Inflammatory macrophage treated with lipopolysaccharide for 1 hour (primary cell): ENCODE results near the gene ALDOC.
"Not testable (repeated sequence)": the region's sequence is repeated elsewhere in the genome, so short reads cannot be mapped to it uniquely, and the experiment has no call there.

Experiments used
- DNase-seq, 2 donors: peaks; one replicate each; pipeline ENCODE4 v3.0.0-alpha.2; 2020 to 2022

The ALDOC gene

DNA sequence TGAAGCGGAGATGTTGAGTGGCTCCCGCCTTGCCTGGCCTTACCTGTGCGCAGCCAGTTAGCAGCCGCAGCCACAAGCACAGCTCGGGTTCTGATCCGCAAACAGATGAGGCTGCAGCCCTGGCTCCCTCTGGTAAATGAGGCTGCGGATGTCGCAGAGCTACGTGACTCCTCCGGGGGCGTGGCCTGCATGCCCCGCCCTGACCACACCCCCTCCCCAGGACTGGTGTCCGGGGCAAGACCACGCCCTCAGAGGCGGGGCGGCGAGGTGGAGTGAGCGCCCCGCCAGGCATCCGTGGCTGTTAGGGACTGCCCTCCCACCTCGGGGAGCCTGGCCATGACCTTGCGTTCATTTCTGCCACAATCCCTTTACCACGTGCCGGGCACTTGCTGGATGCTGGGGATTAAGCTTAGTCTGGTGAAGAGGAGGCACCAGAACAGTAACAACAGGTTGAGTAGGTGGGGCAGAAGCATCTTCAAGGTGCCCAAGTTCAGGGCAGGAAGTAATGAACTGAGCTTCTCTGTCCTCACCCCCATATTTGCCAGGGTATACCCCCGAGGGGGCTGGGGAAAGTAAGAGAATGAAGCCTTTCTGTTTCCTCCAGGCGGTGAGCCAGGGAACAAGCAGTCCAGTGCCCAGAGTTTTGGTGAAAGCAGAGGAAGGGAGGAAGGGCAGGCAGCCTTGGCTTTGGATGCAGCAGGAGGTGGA, at the start of gene ALDOC:
Gene ALDOC (minus strand): TSS at position 138 of the 708 bp plus-strand sequence. CDS start 1,363 bp downstream, outside the sequence.
- DNase-seq = peak; percentile 93 to 98

DNA sequence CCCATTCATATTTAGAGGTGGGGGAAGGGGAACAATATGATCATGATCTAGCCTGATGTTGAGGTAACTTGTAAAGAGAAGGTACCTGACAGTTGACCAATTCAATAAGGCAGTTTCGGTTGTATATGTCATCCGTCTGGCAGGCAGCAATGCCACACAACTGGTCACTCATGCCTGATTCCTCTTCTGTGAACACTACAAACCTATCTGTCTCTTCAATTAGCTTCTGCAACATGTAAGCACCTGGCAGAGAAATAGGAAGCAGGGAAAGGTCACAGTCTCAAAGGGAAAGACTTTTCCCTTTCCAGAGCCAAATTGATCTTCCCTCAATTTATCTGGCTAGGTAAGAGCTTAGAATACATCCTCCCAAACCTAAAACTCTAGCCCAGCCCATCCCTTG, 47.5 kb upstream of the ALDOC start:
- no peak for DNase-seq

DNA sequence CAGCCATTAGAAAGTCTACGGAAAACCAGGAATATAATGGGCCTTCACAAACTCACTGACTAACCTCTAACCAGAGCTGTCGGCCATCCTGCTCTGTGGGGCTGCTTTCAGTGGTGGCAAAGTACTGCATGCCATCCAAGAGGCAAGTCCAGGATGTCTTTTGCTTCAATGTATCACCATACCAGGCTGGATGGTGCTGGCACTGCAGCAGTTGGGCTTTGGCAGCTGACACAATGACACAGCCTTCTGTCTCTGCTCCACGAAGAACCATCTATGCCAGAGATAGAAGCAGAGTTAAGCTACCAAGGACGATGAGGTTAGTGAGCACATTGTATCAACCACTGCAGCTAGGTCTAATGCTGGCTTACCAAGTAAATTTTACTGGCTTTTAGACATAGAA, 47.0 kb upstream of the ALDOC start:
- no peak for DNase-seq

DNA sequence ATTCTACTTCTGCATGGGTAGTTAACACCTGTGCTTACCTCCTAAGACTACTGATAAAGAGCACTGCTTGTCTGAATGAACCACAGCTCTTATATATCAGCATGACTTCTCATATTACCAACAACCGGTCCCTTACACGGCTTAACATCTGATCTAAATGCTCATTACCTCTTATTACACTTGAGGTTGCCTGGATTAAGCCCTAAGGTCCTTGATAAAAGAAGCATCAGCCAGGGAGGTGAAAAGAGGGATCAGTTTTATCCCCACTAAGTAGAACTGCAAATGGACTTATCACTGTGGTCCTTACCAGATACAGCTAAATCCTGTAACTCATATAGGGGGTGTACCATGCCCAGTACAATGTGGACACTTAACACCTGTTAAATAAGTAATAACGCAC, 45.5 kb upstream of the ALDOC start:
- no peak for DNase-seq

DNA sequence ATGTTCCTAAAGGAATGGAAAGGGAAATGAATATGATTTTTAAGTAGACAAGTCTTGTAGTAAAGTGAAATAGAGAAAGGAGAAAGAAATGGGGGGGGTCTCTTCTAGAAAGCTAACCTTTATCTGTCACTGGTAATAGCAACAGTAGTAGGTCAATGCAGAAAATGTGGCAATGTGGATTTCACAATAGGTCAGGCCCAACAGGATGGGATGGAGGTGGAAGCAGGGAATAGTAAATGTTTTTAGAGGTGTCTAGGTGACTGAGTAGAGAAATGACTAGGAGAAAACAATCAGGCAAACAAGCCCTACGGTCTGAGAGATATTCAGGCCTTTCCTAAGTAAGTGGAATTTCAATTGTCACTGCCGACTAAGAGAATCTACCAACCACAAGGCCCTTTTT, 43.3 kb upstream of the ALDOC start:
- no peak for DNase-seq

DNA sequence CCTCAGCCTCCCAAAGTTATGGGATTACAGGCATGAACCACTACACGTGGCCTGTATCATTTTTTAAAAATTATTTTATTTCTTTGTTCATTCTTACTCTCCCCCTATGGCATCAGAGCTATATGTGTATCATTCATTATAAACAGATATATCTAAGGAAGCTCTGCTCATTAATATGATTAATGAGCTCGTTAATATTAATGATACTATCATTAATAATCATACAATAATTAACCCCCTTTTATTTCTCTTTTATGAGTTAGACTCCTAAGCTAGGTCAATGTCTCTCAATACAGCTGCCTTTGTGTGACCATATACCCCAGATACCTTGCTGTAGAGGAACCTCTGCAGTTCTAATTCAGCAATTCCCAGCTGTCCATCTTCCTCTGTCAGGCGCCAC, 41.8 kb upstream of the ALDOC start:
- DNase-seq = no peak

DNA sequence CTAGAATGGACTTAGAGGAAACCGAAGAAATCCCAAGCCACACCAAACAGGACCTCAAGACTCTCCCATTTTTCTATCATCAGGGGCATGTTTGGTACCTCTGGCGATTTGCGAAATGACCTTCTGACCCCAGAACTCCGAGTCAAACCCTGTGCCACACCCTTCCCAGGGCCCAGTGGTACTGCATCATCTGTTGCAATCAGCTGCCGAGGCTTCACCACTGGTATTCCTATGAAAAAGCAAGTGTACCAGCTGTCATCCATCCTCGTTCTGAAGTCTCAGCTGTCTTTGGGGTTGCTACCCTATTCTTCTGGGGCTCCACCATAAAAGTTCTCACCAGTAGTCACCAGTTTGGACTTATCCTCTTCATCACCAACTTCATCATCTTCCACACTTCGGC, 39.6 kb upstream of the ALDOC start:
- DNase-seq = no peak

DNA sequence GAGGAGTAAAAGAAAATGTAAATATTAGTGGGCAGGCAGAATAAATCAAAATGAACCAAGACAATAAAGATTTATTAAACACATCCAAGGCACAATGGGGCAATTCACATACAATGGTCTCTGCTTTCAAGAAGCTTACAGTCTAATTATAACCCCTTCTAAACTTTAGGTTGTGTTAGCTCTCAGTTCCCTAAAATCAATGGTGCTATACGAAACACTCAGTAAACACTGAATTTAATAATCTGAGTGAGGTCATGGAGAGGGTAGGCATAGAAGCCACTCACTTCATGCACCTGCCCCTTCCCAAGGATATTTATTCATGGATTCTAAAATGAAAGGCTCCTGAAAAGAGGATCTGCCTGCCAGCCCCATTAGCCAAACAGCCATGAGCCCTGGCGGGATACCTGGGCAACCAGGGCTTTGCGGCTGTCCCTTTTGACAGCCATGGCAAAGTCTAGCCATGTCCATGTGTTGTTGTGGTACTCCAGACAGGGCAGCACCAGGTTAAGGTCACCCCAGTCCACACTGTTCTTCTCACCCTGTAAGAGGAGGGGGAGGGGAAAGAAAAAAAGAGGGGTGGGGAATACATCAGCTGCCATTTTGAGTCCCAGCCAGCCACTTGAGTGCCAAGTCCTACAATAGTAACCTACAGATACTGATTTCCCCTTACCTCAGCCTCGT, 38.7 kb upstream of the ALDOC start:
- no peak for DNase-seq

DNA sequence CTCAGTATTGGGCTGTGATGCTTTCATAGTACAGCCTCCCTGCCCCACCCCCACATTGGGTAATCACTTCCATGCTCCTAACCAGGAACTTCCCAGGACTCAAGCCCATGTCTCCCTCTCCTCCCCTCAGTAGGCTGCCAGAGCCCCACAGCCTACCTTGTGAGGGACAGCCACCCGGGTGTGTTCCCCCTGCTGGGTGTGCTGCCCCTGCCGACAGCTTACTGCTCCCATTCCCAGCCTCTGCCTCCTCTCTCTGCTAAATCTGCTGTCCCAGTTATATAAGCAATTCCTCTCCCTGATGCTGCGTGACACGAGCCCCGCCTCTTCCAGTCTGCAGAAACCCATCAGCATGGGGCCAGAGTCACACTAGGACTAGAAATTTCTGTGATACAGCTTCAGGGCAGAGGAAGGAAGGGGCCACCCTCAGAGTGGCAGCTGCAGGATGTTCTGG, 37.3 kb upstream of the ALDOC start, which contains the start of gene RSKR:
Gene RSKR (minus strand): TSS at position 255 of the 451 bp plus-strand sequence. CDS start 24 bp downstream, at position 231.
- no peak for DNase-seq

DNA sequence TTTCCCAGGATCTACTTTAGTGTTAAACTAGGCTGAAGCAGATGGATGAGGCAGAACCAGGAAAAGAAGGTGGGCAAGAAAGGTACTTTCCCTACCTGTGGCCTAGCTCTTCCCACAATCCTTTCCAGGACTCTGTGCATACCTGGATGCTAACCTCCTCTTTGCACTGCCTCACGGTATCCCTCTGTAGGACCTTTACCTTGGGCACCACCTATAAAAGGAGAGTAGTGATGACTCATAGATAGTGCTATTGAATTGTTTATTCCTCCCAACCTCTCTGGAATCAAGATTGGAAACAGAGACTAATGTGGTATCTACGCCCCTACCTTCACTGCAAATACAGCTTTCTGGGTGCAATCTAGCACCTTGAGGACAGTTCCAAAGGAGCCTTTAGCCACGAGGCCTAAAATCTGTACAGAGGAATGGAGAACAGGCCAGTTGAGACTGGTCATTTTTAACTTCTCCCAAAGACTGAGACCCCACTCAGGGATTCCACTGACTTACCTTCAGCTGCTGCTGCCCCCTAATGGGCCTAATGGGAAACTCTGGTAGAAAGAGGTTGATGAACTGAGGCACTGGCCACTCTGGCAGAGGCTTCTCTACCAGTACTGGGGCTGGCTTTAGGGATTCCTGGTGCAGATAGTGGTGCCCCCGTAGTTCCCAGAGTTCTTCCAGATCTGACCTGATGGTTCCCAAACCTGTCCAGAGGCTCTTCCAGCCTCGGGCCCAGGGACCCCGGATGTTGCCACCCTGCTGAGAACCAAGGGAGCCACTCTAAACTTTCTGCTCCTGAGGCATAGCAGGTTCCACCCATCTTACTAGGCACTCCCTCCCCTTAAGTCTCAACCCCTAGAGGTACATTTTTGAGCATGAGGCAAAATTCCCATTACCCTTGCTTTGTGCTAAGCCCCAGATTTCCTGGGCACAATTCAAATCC, 36.5 kb upstream of the ALDOC start:
- peak in 1 of 2 donors; percentile 26 for DNase-seq

DNA sequence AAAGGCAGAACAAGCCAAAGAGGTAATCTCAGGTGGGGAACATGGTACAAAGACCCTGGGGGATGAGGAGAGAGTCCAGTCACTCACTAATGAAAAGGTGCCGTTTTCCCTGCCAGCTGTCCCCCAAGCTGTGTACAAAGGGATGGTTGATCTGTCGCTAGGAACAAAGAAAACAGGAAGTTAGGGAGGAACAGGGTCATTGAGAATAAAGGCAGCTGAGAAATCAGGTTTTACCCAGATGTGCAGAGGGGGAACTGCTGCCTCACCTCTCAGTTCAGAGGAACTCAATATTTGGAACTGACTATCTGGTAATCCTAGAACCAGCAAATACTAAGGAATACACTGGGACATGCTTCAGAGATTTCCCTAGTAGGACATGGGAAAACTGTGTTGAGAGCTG, 35.8 kb upstream of the ALDOC start:
- no peak for DNase-seq

DNA sequence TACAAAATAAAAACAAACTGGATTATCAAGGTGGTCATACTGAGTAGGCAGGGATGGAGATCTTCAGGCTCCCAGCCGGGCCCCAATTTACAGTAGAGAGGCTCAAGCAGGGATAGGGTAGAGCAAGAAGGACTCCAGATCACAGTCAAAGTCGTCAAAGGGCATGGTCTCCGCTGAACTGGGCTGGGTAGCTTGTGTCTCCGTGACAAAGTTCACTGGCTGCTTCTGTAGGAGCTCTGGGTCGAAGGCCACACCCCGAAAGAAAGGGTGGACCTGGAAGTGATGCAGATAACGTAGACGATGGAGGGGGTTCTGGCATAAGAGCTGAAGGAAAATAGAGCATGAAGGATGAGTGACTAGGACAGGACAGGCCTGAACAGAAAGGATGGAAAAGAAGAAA, 33.7 kb upstream of the ALDOC start:
- no peak for DNase-seq

DNA sequence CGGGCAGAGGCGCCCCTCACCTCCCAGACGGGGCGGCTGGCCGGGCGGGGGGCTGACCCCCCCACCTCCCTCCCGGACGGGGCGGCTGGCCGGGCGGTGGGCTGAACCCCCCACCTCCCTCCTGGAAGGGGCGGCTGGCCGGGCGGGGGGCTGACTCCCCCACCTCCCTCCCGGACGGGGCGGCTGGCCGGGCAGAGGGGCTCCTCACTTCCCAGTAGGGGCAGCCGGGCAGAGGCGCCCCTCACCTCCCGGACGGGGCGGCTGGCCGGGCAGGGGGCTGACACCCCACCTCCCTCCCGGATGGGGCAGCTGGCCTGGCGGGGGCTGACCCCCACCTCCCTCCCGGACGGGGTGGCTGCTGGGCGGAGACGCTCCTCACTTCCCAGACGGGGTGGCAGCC, 27.3 kb upstream of the ALDOC start:
- not testable (repeated sequence) for DNase-seq

DNA sequence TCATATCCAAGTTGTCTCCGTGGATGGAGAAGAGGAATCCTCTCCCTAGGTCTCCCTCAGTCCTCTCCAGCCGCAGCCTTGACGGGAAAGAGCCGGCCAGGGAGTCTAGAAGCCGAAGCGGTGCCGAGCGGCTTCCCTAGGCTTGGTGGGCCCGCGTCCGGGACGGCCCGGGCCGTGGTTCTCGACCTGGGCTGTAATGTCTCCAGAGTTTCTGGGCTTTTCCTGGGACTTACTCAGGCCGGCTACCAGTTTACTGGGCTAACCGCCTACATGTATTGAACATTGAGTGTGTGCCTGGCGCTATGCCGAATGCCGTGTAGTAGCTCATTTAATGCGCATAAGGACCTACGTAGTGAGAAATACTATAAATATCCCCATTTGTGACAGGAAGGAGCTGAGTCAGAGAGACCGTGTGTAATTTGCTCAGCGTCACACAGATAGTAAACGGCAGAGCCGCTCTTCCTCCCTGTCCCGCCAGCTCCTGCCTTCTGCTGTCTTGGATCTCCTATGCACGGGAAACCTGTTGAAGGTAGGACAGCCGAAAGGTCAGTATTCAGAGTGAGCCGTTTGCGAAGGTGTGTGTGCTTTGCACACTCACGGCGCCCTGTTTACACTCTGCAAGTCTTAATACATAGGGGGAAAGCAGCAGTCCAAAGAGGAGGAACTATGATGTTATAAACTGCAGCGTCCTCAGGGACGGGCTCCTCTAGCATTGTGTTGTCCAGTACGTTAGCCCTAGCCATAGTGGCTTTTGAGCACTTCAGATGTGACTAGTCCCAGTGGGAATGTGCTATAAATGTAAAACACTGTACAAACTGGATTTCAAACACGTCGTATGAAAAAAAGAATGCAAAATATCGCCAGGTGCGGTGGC, 22.9 kb upstream of the ALDOC start:
- peak; percentile 83 to 85 for DNase-seq

DNA sequence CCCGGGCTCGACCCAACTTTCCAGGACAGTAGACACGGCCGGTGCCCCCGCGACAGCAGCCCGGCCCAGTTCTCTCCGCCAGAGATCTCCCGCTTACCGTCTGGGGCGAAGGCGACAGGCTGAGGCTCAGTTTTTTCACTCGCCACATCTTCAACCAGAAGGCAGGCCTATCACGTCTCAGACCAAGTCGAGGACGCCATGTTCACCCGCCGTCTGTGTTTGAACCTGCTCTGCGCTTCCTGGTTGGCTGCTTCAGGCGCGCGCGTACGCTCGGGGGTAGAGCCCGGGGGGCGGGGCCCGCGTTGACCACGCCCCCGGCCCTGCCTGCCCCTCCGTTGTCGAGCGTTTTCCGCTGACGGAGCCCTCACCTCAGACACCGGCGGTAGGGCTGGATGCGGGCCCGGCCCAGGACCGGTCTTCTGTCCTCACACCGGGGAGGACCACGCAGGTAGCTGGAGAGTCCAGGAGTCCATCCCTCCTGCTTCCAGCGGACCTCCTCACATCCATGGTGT, 22.2 kb upstream of the ALDOC start, which contains the start of gene SPAG5:
Gene SPAG5 (minus strand): TSS at position 227 of the 512 bp plus-strand sequence. CDS start 79 bp downstream, at position 148.
- DNase-seq = peak; percentile 84 to 92

DNA sequence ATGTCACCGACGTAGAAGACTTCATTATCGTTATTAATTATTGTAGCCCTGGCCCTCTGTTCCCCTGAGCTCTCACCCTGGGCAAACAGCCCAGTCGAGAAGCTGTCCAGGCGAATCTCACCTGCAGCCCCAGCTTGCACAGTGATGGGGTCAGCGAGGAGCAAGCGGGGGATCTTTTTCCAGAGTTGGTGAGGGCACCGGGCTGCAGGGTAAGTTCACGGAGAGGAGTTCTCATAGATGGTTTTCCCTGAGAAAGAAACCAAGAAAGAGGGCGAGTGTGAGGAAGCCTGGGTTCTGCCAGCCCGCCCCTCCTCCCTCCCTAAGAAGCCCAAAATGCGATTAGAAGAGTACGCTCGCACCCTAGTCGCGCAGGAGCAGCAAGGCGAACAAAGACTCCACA, 21.7 kb upstream of the ALDOC start:
- DNase-seq = no peak

DNA sequence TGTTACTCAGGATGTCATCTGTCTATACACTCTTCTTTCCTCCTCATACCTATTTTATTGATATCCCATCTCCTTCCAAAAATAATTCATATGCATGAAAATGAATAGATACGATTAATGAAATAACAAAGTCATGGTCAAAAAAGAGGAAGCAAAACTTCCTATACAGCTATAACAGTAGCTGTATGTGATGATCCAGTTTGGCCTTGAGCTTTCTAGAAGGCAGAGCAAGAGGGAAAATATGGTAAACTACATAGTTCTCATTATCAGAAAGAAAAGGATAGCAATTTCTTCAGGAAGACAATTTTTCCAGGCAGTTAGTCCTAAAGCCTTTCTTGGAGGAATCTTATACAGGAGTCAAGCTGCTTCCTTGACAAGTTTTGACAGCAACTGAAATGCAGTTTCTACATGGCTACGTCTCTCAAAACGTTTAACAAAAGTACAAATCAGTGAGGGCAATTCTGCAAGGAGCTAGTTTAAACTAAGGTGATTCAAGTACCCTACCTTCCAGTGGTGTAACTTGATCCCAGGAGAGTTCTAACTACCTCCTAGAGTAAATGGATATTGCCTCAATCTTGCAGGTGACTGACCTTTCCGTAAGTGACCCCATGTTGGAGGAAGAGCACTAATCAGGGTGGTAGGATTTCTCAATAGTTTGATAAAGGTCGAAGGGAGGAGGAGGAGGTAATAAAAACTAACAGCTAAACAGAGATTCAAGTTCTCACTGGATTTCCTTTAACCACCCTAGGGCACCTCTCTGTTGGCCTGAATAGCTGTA, 21.1 kb upstream of the ALDOC start:
- DNase-seq = peak in 1 of 2 donors; percentile 18

DNA sequence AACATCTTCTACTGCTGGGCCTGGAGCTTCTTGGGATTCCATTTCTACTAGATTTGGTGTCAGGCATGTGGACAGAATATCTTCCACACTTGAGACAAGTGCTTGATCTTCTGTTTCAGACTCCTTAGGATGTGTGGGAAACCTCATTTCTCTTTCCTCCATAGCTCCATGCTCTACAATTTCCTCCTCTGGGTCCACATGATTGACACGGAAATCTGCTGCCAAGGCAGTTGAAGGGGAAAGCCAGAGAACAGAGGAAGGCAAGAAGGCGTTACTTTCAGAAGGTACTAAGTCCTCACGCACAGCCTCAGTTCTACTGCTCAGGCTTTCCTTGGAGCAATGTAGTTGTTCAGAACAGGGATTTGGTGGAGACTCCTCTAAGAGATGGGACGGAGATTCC, 15.6 kb upstream of the ALDOC start:
- DNase-seq = no peak

DNA sequence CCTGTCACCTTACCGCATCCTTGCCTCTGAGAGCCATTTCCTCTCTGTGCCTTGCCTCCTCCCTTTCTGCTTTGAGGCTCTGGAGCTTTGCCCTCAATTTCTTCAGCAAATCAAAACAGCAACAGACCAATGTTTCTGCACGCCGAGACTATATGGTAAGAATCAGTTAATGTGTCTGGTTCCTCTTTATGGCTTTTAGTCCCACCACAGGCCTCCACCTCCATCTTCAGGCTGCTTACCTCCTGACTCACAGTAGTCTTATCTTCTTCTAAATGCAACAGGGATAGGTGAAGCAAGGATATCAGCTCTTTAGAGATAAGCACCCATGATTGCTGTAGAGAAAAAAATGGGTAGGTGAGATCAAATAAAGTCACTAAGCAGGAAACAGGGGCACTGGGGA, 9.2 kb upstream of the ALDOC start:
- DNase-seq = no peak

DNA sequence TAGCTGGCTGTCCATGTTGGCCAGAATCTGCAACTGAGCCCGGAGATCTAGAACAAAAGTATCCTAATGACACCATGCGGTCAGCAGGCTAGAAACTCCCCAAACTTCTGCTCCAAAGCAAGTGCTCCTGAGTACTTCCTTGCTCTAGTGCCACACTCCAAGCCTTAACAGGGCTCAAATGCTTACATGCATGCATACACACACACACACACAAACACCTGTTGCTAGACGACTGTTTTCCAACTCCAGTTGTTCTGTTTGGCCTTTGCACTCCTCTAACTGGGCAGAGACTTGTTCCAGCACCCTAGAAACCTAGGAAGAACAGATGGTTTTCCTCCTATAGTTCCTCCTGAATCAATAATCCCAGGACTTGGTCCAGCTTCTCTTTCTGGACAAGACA, 7.7 kb upstream of the ALDOC start:
- DNase-seq = no peak

DNA sequence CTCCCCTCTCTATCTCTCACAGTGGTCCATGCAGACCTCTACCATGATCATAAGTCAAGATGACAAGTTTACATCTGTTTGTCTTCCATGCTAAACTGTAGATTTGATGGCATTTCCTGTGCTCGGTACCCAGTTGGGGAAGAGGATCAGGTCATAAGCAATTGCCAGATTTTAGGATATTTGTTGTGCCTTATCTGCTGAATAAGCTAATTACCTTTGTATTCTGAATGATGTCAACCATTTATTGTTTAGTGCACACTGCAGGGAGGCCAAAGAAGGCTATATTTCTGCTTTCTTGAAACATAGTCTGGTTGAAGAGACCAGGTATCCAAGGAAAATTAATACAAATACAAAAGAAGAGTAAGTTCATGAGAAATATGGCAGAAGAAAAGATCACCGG, 5.8 kb upstream of the ALDOC start:
- no peak for DNase-seq
